ENCODE results near the gene DRC7. TPM values are rescaled to one million over a fixed set of nuclear protein-coding genes. Genes with fewer than 3 reads are reported as not detected.

The DRC7 gene
- total RNA-seq, 1 donor: not detected

DNA sequence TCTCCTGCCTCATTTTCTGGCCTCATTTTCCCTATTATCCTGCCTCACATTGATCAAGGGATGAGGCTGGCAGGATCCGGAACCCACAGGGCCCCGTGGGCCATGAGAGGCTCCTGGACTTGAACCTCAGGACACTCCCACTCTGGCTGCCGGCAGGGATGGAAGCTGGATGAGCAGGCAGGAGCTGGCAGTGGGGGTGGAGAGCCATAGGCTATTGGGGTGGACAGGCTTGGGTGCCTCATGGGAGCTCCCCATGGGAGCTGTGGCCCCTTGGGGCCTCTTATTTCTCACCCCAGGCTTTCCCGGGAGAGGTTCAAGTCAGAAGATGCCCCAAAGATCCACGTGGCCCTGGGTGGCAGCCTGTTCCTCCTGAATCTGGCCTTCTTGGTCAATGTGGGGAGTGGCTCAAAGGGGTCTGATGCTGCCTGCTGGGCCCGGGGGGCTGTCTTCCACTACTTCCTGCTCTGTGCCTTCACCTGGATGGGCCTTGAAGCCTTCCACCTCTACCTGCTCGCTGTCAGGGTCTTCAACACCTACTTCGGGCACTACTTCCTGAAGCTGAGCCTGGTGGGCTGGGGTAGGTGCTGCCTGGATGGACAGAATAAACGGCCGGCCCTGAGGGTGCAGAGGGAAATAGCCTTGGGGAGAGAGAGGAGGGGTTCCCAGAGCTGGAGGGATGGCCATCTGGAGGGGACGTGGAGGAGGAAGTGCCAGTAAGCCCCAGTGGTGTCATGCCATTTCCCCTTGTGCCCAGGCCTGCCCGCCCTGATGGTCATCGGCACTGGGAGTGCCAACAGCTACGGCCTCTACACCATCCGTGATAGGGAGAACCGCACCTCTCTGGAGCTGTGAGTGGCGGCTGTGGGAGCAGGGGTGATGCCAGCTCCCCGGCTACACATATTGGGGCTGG lies 10.7 kb upstream of the DRC7 start:
- H3K4me3 ChIP-seq (ENCODE audit: low read depth, low read length): no peak overlapping the region
- no peak for TF ChIP-seq CTCF (IDR thresholded peaks at IDR 0.05; ENCODE audit: insufficient read depth, low read depth, low read length)
- DNase-seq (ENCODE audit: low read depth): no peak

- TF ChIP-seq CTCF (IDR thresholded peaks at IDR 0.05; ENCODE audit: insufficient read depth, low read depth, low read length): no peak
- H3K4me3 ChIP-seq (ENCODE audit: low read depth, low read length): no peak overlapping the region
- DNase-seq (ENCODE audit: low read depth): no peak
Observed at GRCh38 chr16:57684626-57685358, 9.8 kb upstream of the DRC7 start.

DNA sequence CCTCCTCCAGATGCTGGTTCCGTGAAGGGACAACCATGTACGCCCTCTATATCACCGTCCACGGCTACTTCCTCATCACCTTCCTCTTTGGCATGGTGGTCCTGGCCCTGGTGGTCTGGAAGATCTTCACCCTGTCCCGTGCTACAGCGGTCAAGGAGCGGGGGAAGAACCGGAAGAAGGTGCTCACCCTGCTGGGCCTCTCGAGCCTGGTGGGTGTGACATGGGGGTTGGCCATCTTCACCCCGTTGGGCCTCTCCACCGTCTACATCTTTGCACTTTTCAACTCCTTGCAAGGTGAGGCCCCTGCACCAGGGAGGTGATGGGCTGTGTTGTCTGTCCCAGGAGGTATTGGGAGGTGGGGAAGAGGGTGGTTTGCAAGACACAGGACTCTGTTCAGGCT lies 9.0 kb upstream of the DRC7 start:
- DNase-seq (ENCODE audit: low read depth): no peak
- no peak for TF ChIP-seq CTCF (IDR thresholded peaks at IDR 0.05; ENCODE audit: insufficient read depth, low read depth, low read length)
- no peak overlapping the region for H3K4me3 ChIP-seq (ENCODE audit: low read depth, low read length)

DNA sequence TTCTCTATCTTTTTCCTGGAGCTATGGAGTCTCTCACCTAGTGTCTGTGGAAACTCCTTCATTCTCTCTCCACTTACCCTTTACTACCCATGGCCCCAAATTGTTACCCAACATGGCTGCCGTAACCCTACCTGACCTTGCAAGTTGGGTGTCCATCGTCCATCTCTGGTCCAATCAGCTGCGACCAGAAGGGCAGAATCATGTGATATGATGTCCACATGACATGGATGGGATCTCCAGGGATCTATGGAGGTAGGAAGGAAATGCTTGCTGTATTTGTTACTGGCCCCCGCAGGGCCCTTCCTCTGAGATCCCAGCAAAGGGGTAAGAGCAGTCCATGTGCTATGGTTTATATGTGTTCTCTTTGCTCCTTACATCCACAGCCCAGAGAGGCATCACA lies 8.0 kb upstream of the DRC7 start:
- no peak for DNase-seq (ENCODE audit: low read depth)
- no peak for TF ChIP-seq CTCF (IDR thresholded peaks at IDR 0.05; ENCODE audit: insufficient read depth, low read depth, low read length)
- H3K4me3 ChIP-seq (ENCODE audit: low read depth, low read length): no peak overlapping the region

DNA sequence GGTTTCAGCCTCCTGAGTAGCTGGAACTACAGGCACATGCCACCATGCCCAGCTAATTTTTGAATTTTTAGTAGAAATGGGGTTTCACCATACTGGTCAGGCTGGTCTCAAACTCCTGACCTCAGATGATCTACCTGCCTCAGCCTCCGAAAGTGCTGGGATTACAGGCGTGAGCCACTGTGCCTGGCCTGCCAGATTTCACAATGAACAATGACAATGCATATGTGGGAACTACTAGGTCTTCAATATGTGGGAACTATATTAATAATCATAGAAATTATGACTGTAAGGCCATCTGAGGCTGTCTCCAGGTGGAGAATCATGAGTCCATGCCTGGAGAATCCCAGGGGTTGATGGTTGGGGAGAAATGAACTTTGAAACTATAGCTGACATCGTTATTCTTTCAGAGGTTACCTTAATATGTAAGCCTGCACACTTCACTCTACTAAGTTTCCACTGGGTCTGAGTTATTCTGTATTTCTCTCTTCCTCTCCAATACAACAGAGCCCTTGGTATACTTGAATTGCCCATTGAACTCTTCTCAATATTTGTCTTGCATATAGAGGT lies 7.2 kb upstream of the DRC7 start:
- TF ChIP-seq CTCF (IDR thresholded peaks at IDR 0.05; ENCODE audit: insufficient read depth, low read depth, low read length): no peak
- DNase-seq (ENCODE audit: low read depth): no peak
- H3K4me3 ChIP-seq (ENCODE audit: low read depth, low read length): no peak overlapping the region

DNA sequence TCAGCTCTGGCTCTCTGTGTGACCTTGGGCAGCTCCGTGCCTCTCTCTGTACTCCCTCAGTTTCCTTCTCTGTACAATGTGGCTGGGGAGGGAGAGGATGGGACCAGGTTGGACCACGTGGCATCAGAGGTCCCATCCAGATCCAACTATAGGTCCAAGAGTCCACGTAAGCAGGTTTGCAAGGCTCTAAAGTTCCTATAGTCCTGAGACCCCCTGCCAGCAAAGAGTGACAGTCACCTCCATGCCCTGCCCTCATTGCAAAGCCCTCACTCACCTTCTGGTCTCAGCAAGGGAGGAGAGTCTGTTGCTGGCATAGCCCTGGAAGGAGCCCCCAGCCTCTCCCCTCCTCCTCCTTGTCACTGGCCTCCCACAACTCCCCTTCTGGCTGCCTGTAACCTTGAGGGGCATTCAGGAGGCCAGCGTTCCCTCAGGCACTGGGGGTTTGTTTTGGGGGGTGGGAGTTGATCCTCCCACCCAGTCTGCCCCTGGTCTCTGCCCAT lies 6.1 kb upstream of the DRC7 start:
- H3K4me3 ChIP-seq (ENCODE audit: low read depth, low read length): no peak overlapping the region
- TF ChIP-seq CTCF (IDR thresholded peaks at IDR 0.05; ENCODE audit: insufficient read depth, low read depth, low read length): no peak
- no peak for DNase-seq (ENCODE audit: low read depth)

All from fibroblast of villous mesenchyme (primary cell).